Left lung (tissue), 10 donors: Measurements from ENCODE around the gene PRKN. TPM values are rescaled to one million over a fixed set of nuclear protein-coding genes. Genes with fewer than 3 reads are reported as not detected.

Experiments used
- ATAC-seq: fragments of 200-7000 bp; cut with Tn5 transposase; one replicate; pipeline ENCODE4 v1.9.1; 2020; ENCODE audit warnings: moderate library complexity
- DNase-seq, 4 donors: peaks; one replicate each; pipeline ENCODE4 v3.0.0-alpha.2; 2013 to 2020
- H3K27ac ChIP-seq, 2 donors: fragments of 200-600 bp; sonication (generic) in 1 of 2; one replicate each; pipeline versions ENCODE4 v1.5.0 to v1.8.0; 2020 to 2021
- H3K27me3 ChIP-seq, 2 donors: fragments of 200-600 bp; sonication (generic) in 1 of 2; one replicate each; pipeline versions ENCODE4 v1.5.0 to v1.8.0; 2020 to 2021
- H3K36me3 ChIP-seq, 2 donors: fragments of 200-600 bp; sonication (generic) in 1 of 2; one replicate each; pipeline versions ENCODE4 v1.5.0 to v1.8.0; 2020 to 2021
- H3K4me1 ChIP-seq, 2 donors: fragments of 200-600 bp; one replicate each; pipeline ENCODE4 v1.8.0; 2021
- H3K4me3 ChIP-seq, 2 donors: fragments of 200-600 bp; sonication (generic) in 1 of 2; one replicate each; pipeline versions ENCODE4 v1.5.0 to v1.8.0; 2020 to 2021; ENCODE audit warnings: mild to moderate bottlenecking in 1 of 2
- H3K9me3 ChIP-seq, 2 donors: fragments of 200-600 bp; sonication (generic) in 1 of 2; one replicate each; pipeline versions ENCODE4 v1.5.0 to v1.8.0; 2020 to 2021
- CTCF ChIP-seq, 2 donors: fragments of 200-600 bp; sonication (generic) in 1 of 2; IDR thresholded peaks; one replicate each; pipeline versions ENCODE4 v1.5.0 to v1.8.0; 2021; ENCODE audit warnings: antibody characterized with exemption in 2 of 2
- intact Hi-C, 2 donors: fragments of 100-400 bp; cut with DNase I; formaldehyde crosslinking; loops; one replicate each; pipeline versions ENCODE4 v1.11.2 to v1.14.2; 2022
- polyA plus RNA-seq, 6 donors: library from polyadenylated mRNA; unstranded; fragments of 120-200 nt; gene quantifications; one replicate each; pipeline ENCODE4 v1.2.1, GENCODE V29; 2013; ENCODE audit not compliant: insufficient read length in 6 of 6
- total RNA-seq, 2 donors: library from RNA; stranded (reverse); fragmentation: NEBNext Ultra II Directional; extraction: Animal tissue kit (Norgen Biotek cat#: 25700); gene quantifications; one replicate each; pipeline ENCODE4 v1.2.1, GENCODE V29; 2021
- donor health status: DM: no; HTN: yes; CAD: no.
- donor health status: DM: no; HTN: no; CAD: no.

Gene PRKN
- total and polyA plus RNA-seq, 8 donors: 1.9 to 4.3 (median 2.5) TPM

DNA sequence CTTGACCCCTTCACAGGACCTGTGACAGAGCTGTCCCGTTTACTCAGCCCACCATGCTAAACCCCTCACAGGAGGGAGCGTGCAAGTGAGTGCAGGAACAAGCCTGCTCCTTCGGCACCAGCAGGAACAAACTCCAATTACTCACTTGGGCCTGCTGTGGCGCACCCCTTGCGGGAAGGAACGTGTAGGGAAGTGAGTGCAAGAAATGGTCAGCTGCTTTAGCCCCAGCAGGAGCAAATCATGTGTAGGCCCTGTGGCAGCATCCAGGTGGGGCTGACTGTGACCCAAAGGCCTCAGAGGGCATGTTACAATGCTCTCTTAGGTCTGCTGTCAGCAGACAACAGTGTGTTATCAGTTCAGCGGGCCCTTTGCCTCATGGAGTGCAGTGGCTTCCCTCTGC is 574.4 kb downstream of the PRKN start:
- H3K4me1 ChIP-seq: no peaks in the 10 kb centered on the region
- DNase-seq (no peak), ATAC-seq (no peak)
- H3K4me3 ChIP-seq: no peak overlapping the region
- H3K27ac ChIP-seq: no peak overlapping the region
- no peaks in the 10 kb centered on the region for H3K27me3 ChIP-seq
- H3K36me3 ChIP-seq: no peaks in the 10 kb centered on the region
- peaks cover 0 to 8% of the 10 kb centered on the region in 2 donors for H3K9me3 ChIP-seq
- no peak for TF ChIP-seq CTCF (IDR thresholded peaks at IDR 0.05)
- intact Hi-C loops: no loop called here

DNA sequence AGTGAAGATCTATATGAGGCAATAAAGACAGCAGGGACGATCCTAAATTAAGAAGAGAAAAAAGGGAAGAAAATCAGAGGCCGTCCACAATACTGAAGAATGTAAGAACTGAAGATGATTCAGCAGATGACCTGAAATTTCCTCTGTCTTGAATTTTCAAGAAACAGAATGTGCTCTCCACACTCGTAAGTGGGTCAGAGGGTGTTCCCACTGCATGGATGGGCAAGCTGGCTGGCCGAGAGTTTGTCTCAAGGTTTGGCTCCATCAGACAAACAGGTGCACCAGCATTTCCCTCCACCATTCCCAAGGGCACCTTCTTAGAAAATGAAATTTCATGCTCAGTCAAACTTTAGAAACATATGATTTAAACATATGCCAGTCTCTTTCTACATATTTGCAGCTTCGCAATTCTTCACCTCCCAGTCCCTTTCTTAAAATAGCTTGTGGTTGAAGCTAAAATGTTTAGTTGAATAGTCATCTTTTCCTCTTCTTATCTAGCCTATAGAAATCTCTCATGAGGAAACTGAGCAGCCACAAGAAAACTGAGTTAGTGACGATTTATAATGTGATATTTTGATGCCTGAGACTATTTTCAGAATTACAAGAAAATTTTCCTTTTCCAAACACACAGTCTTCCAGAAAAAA is 576.4 kb downstream of the PRKN start:
- DNase-seq (no peak), ATAC-seq (no peak)
- H3K36me3 ChIP-seq: no peaks in the 10 kb centered on the region
- no peak for TF ChIP-seq CTCF (IDR thresholded peaks at IDR 0.05)
- H3K4me3 ChIP-seq: no peak overlapping the region
- no peaks in the 10 kb centered on the region for H3K4me1 ChIP-seq
- peaks cover 0 to 8% of the 10 kb centered on the region in 2 donors for H3K9me3 ChIP-seq
- intact Hi-C loops: no loop called here
- no peaks in the 10 kb centered on the region for H3K27me3 ChIP-seq
- H3K27ac ChIP-seq: no peak overlapping the region

GRCh38 chr6:162150295-162150694 is 577.3 kb downstream of the PRKN start:
- Histone ChIP-seq H3K4me3 (no peak overlapping the region), H3K9me3 (peaks cover 0 to 8% of the 10 kb centered on the region in 2 donors), H3K4me1 (no peaks in the 10 kb centered on the region), H3K27me3 (no peaks in the 10 kb centered on the region), H3K36me3 (no peaks in the 10 kb centered on the region), H3K27ac (no peak overlapping the region)
- DNase-seq (no peak), ATAC-seq (no peak)
- no peak for TF ChIP-seq CTCF (IDR thresholded peaks at IDR 0.05)
- intact Hi-C loops: no loop called here

GRCh38 chr6:162149786-162150185 is 577.8 kb downstream of the PRKN start:
- TF ChIP-seq CTCF (IDR thresholded peaks at IDR 0.05): no peak
- Histone ChIP-seq H3K4me1 (no peaks in the 10 kb centered on the region), H3K36me3 (no peaks in the 10 kb centered on the region), H3K9me3 (peaks cover 0 to 8% of the 10 kb centered on the region in 2 donors), H3K27me3 (no peaks in the 10 kb centered on the region), H3K27ac (no peak overlapping the region), H3K4me3 (no peak overlapping the region)
- DNase-seq: no peak
- no peak for ATAC-seq
- intact Hi-C loops: no loop called here

GRCh38 chr6:162147805-162148204 is 579.8 kb downstream of the PRKN start:
- DNase-seq: no peak
- no peaks in the 10 kb centered on the region for H3K4me1 ChIP-seq
- no peaks in the 10 kb centered on the region for H3K36me3 ChIP-seq
- H3K27me3 ChIP-seq: no peaks in the 10 kb centered on the region
- intact Hi-C loops: no loop called here
- no peak for TF ChIP-seq CTCF (IDR thresholded peaks at IDR 0.05)
- no peak for ATAC-seq
- H3K4me3 ChIP-seq: no peak overlapping the region
- H3K9me3 ChIP-seq: no peaks in the 10 kb centered on the region
- H3K27ac ChIP-seq: no peak overlapping the region
